HG02885 (cell line): ENCODE results near the gene KRTAP4-6.
"Not testable (repeated sequence)": the region's sequence is repeated elsewhere in the genome, so short reads cannot be mapped to it uniquely, and the experiment has no call there.

Experiments used
- ATAC-seq: cut with Tn5 transposase; IDR thresholded peaks from one replicate; pipeline ENCODE4 v1.9.1; 2021; ENCODE audit warnings: mild to moderate bottlenecking; ENCODE audit not compliant: unreplicated experiment, poor library complexity

Gene KRTAP4-6

GRCh38 chr17:41140360-41141131, at the start of gene KRTAP4-6:
KRTAP4-6 (minus strand) TSS chr17:41140544; CDS start chr17:41140487, 57 bp downstream.
- no peak for ATAC-seq

GRCh38 chr17:41189837-41190318, 49.5 kb upstream of the KRTAP4-6 start, which contains the start of gene KRTAP9-1:
KRTAP9-1 (plus strand) TSS chr17:41189887; CDS start chr17:41189887, 0 bp downstream.
- ATAC-seq, result not testable (repeated sequence)

DNA sequence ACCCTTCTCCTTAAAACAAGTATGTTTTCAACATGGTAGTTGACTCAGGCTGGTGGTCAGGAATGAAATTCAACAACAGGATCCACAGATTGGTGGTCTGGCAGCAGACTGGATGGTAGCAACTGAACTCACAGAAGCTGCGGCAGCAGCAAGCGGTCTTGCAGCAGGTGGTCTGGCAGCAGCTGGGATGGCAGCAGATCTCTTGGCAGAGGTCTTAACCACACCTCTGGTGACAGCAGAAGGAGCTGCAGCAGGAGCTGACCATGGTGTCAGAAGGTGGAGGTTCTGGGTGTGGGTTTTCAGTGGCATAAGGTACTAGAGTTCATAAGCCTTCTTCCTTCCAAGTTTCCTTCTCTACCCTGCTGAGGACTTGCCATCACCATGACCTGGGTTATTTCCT, 46.5 kb upstream of the KRTAP4-6 start:
- no peak for ATAC-seq

- ATAC-seq, result no peak
Measured at GRCh38 chr17:41185001-41185400, 44.7 kb upstream of the KRTAP4-6 start.

- no peak for ATAC-seq
Measured at GRCh38 chr17:41184480-41184961, 44.2 kb upstream of the KRTAP4-6 start, which contains the start of gene KRTAP4-1. KRTAP4-1 (minus strand) TSS chr17:41184911; CDS start chr17:41184854, 57 bp downstream.

GRCh38 chr17:41178843-41179616, 38.7 kb upstream of the KRTAP4-6 start:
- no peak for ATAC-seq

DNA sequence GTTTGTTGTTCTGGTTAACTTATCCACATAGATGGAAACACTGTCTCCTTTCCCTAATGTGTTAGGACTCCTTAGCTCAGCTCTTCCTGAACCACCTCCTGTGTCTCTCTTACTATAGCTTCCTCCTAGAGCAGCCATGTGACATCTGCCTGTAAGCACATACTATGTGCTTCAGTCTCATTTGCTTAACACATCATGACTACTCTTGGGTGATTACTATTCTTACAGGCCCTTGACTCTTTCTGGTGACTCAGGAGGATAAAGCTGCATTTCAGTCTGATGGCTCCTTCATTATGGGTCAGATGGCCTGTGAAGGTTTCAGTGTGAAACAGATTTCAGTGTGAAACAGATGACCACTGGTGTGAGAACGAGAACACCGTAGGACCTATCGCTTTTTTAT, 38.0 kb upstream of the KRTAP4-6 start:
- no peak for ATAC-seq

DNA sequence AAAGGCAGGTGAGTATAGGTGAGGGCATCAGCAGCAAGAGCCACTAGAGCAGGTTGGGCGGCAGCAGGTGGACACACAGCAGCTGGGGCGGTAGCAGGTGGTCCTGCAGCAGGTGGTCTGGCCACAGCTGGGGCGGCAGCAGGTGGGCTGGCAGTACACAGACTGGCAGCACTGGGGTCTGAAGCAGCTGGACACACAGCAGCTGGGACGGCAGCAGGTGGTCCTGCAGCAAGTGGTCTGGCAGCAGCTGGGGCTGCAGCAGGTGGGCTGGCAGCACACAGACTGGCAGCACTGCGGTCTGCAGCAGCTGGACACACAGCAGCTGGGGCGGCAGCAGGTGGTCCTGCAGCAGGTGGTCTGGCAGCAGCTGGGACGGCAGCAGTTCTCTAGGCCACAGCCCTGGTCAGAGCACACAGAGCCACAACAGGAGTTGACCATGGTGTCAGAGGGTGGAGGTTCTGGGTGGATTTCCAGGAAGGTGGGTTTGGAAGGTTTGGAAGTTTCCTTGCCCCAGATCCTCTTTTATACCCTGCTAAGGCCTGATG, 37.5 kb upstream of the KRTAP4-6 start, which contains the start of gene KRTAP4-2:
Gene KRTAP4-2, minus strand, starts transcription at position 495 of the 545 bp plus-strand sequence. Its CDS starts 57 bp downstream, at position 438.
- ATAC-seq, result no peak

DNA sequence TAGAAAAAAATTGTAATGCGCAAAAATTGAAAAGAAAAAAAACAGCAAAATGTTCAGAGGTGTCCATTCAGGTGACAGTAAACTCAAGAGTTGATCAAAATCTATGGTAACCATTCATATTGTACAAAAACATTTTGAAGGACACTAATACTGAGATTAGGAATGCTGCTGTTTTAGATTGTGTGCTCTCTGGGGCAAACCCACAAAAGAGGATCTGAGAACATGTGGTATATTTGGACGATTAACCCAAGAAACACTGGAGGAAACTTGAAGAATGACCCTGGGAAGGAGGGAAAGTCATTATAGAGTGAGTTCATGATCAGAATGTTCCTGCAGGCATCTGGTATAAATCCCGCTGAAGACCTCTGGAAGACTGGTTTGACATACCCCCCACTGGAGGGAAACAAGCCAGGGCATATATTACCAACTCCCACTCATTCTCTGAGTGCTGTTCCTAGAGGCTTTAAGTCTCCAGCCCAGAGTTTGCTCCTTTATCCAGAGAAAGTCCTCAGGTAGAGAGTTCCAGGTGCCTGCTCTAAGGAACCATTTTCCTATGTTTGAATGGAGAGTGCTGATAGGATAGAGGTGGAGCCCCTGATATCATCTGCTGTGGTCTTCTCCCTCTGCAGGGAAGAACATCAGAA, 36.5 kb upstream of the KRTAP4-6 start:
- no peak for ATAC-seq

- ATAC-seq, result no peak
Measured at GRCh38 chr17:41171886-41172285, 31.5 kb upstream of the KRTAP4-6 start.

GRCh38 chr17:41168121-41168520, 27.8 kb upstream of the KRTAP4-6 start, which contains the start of gene KRTAP4-3:
KRTAP4-3 (minus strand) TSS chr17:41168221; CDS start chr17:41168172, 49 bp downstream.
- no peak for ATAC-seq

DNA sequence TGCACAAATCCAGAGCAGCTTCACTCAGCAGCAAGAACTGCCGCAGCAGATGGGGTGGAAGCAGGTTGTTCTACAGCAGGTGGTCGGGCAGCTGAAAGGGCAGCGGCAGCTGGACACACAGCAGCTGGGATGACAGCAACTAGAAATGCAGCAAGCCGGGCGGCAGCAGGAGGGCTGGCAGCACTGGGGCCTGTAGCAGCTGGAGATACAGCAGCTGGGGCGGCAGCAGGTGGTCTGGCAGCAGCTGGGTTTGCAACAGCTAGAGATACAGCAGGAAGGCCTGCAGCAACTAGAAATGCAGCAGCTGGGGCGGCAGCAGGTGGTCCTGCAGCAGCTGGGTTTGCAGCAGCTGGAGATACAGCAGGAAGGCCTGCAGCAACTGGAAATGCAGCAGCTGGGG, 27.2 kb upstream of the KRTAP4-6 start:
- ATAC-seq, result no peak

DNA sequence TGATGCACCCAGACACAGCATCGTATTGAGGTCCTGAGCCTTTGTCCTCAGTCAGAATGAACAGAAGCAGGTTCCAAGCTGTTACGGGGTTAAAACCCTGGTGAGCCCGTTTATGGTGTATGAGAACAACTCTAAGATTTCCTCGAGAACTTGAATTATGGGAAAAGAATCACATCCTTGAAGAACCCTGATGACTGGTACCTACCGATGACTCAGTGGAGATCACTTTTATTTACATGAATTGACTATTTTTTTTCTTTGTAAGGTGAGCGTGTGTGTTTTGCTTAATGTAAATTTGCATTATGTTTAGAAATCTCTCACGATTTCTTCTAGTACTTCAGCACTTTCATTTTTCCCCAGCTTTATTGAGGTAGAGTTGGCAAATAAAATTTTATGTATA, 23.5 kb upstream of the KRTAP4-6 start:
- ATAC-seq, result no peak

DNA sequence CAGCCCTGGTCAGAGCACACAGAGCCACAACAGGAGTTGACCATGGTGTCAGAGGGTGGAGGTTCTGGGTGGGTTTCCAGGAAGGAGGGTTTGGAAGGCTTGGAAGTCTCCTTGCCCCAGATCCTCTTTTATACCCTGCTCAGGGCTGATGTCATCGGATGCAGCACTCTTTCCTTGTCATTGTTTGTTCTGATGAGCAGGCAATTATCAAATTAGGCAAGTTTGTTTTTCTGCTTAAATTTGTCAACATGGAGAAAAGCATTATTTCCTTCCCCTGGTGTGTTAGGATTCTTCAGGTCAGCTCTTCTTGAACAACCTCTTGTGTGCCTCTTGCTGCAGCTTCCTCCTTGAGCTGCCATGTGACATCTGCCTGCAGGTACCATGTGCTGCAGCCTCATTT, 20.3 kb upstream of the KRTAP4-6 start, which contains the start of gene KRTAP4-4:
Gene KRTAP4-4, minus strand, starts transcription at position 101 of the 400 bp plus-strand sequence. Its CDS starts 57 bp downstream, at position 44.
- ATAC-seq, result no peak

- not testable (repeated sequence) for ATAC-seq
Measured at GRCh38 chr17:41160190-41160589, 19.8 kb upstream of the KRTAP4-6 start.

DNA sequence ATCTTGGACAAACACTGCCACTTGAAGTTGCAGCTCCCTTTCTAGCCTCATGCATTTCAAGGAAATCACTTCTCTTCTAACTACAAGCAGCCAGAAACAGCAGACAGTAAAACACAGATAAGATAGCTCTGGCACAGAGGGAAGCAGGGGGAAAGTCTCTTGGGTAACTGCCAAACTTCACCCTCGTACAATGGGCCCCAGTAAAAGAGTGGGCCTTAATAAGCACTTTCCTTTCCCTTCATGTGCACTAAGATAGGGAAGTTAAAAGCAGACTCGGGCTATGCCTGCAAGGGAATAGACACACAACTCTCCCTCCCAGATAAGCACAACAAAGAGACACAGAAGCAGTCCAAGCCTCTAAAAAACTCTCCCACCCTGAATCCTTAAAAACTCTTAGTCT, 13.5 kb upstream of the KRTAP4-6 start:
- ATAC-seq, result no peak

DNA sequence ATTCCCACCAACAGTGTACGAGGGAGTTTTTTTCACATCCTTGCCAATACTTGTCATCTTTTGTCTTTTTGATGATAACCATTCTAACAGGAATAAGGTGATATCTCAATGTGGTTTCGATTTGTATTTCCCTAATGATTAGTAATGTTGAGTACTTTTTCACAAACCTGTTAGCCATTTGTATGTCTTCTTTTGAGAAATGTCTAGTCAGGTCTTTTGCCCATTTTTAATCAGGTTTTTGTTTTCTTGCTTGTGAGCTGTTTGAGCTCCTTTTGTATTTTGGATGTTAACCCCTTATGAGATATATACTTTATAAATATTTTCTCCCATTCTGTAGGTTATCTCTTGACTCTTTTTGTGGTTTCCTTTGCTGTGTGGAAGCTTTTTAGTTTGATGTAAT, 11.2 kb upstream of the KRTAP4-6 start:
- no peak for ATAC-seq

GRCh38 chr17:41150026-41150425, 9.7 kb upstream of the KRTAP4-6 start:
- no peak for ATAC-seq

- ATAC-seq, result no peak
Measured at GRCh38 chr17:41149652-41149985, 9.3 kb upstream of the KRTAP4-6 start, which contains the start of gene KRTAP4-5. KRTAP4-5 (minus strand) TSS chr17:41149825; CDS start chr17:41149767, 58 bp downstream.
